Astrocyte (in vitro differentiated cells and primary cell): ENCODE measurements around the gene ARCN1.

Source experiments
- CTCF ChIP-seq: IDR thresholded peaks from 2 replicates; pipeline ENCODE4 v1.5.1; 2011; ENCODE audit warnings: low read depth, mild to moderate bottlenecking, inconsistent platforms, low read length, moderate library complexity; ENCODE audit not compliant: insufficient read depth
- EZH2 ChIP-seq: IDR thresholded peaks from 2 replicates; pipeline ENCODE4 v1.6.1; 2012; ENCODE audit warnings: mild to moderate bottlenecking, low read length, inconsistent platforms; ENCODE audit not compliant: insufficient read depth

DNA sequence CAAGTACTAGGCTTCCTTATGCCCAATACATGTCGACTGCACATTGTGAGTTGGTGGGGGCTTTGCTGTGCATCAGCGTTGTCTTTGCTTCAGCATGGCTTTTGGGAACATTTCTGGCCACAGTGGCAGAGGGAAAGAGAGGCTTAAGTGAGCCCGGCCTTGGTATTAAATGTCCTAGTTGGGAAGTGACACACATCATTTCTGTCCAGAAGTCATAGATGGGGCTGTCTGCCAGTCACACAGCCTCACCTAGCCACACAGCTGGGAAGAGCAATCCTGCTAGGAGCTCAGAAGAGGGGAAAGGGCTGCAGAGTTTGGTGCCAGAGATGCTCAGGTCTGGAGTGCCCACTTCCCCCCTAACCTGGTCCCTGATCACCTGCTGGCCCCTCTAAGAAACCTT is 79.6 kb downstream of the ARCN1 start:
- no peak for TF ChIP-seq CTCF
- no peak for TF ChIP-seq EZH2
